Kidney (tissue), 14 donors: ENCODE results near the gene MARF1. TPM values are rescaled to one million over a fixed set of nuclear protein-coding genes. Genes with fewer than 3 reads are reported as not detected.
A peak's percentile ranks its signal among the peaks of the same experiment; 100 is the strongest.

Experiments used
- DNase-seq, 5 donors: peaks; one replicate each; pipeline ENCODE4 v3.0.0-alpha.2; 2013 to 2020
- FAIRE-seq: peaks from 2 replicates; lab custom pipeline; 2012; peaks lifted over from hg19 to GRCh38; lab: Jason Lieb, UNC
- H3K27ac ChIP-seq, 2 donors: one replicate each; pipeline ENCODE4 v1.7.0; 2013; ENCODE audit warnings: low read depth in 2 of 2, low read length in 2 of 2, inconsistent platforms in 1 of 2
- H3K27me3 ChIP-seq: one replicate; pipeline ENCODE4 v1.7.1; 2013; ENCODE audit warnings: low read length, inconsistent platforms; ENCODE audit not compliant: control insufficient read depth, insufficient read depth
- H3K36me3 ChIP-seq, 3 donors: one replicate each; pipeline versions ENCODE4 v1.7.0 to v1.7.1; 2013; ENCODE audit warnings: low read length in 3 of 3, control low read depth in 1 of 3, inconsistent platforms in 1 of 3; ENCODE audit not compliant: insufficient read depth in 3 of 3, control insufficient read depth in 2 of 3
- H3K4me1 ChIP-seq, 3 donors: one replicate each; pipeline versions ENCODE4 v1.7.0 to v1.7.1; 2013; ENCODE audit warnings: low read length in 3 of 3, inconsistent platforms in 1 of 3, low read depth in 1 of 3; ENCODE audit not compliant: control insufficient read depth in 2 of 3, insufficient read depth in 2 of 3
- H3K4me3 ChIP-seq, 3 donors: one replicate each; pipeline versions ENCODE4 v1.7.0 to v1.8.1; 2013; ENCODE audit warnings: low read length in 3 of 3, control low read depth in 1 of 3, inconsistent platforms in 1 of 3
- H3K9ac ChIP-seq, 3 donors: one replicate each; pipeline versions ENCODE4 v1.7.0 to v1.7.1; 2013; ENCODE audit warnings: low read length in 3 of 3, control low read depth in 1 of 3, inconsistent platforms in 1 of 3
- H3K9me3 ChIP-seq, 3 donors: one replicate each; pipeline versions ENCODE4 v1.7.0 to v1.7.1; 2013; ENCODE audit warnings: low read length in 3 of 3, control low read depth in 1 of 3, inconsistent platforms in 1 of 3; ENCODE audit not compliant: control insufficient read depth in 2 of 3, insufficient read depth in 1 of 3
- intact Hi-C: fragments of 100-400 bp; cut with DNase I; formaldehyde crosslinking; loops from one replicate; pipeline ENCODE4 v1.11.1; 2022
- polyA plus RNA-seq: library from polyadenylated mRNA; stranded (reverse); fragments of 350-450 nt; fragmentation: Illumina TruSeq; extraction: RNeasy Lipid Tissue Mini Kit (QIAGEN cat#74804); gene quantifications from one replicate; pipeline ENCODE4 v1.2.3, GENCODE V29; 2014; ENCODE audit warnings: low read depth, low replicate concordance; ENCODE audit not compliant: insufficient read depth
- total RNA-seq: library from RNA; stranded (reverse); fragmentation: NEBNext Ultra II Directional; extraction: Animal tissue kit (Norgen Biotek cat#: 25700); gene quantifications from one replicate; pipeline ENCODE4 v1.2.1, GENCODE V29; 2021
- TF ChIP-seq, protein P1 (sequence below): IDR thresholded peaks from 3 replicates; pipeline ENCODE4 v1.5.1; 2012; ENCODE audit warnings: mild to moderate bottlenecking, moderate library complexity, borderline replicate concordance; ENCODE audit not compliant: insufficient read depth; ENCODE audit errors: extremely low read depth
- donor health status: control.
- donor health status: control.
- donor health status: control.
- donor health status: control.
- donor health status: control.
- donor health status: DM: yes; HTN: yes; CAD: no.
- donor health status: Normal renal cell carcinoma (clear cell type).

MARF1 gene
- total and polyA plus RNA-seq, 2 donors from 2014 or later = 17.5 to 80.7 TPM

DNA sequence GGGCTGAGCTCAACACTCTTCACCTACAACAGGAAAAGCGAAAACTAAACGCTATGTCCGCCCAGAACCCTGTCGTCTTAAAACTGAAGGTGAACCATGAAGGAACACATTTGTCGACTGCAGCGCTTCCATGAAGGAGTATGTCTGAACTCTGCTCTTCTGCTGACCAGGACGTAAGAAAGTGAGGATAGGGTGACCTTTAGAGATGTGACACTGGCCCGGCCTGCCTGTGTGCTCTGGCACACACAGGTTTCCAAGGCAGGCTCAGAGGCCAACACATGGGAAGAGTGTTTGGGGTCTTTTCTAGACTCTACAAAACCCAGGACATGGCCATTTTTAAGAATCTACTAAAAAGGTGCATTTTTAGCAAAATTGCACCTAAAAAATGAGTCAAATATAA is 21.1 kb downstream of the MARF1 start:
- H3K36me3 ChIP-seq = peaks cover 16 to 45% (median 45%) of the 10 kb centered on the region in 3 donors
- no peak overlapping the region for H3K9ac ChIP-seq
- H3K4me3 ChIP-seq = no peak overlapping the region
- no peaks in the 10 kb centered on the region for H3K27me3 ChIP-seq
- DNase-seq (no peak), FAIRE-seq (no peak)
- H3K27ac ChIP-seq = no peak overlapping the region
- no peaks in the 10 kb centered on the region for H3K9me3 ChIP-seq
- TF ChIP-seq, protein P1, sequence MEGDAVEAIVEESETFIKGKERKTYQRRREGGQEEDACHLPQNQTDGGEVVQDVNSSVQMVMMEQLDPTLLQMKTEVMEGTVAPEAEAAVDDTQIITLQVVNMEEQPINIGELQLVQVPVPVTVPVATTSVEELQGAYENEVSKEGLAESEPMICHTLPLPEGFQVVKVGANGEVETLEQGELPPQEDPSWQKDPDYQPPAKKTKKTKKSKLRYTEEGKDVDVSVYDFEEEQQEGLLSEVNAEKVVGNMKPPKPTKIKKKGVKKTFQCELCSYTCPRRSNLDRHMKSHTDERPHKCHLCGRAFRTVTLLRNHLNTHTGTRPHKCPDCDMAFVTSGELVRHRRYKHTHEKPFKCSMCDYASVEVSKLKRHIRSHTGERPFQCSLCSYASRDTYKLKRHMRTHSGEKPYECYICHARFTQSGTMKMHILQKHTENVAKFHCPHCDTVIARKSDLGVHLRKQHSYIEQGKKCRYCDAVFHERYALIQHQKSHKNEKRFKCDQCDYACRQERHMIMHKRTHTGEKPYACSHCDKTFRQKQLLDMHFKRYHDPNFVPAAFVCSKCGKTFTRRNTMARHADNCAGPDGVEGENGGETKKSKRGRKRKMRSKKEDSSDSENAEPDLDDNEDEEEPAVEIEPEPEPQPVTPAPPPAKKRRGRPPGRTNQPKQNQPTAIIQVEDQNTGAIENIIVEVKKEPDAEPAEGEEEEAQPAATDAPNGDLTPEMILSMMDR = no peak
- intact Hi-C loops = no loop called here
- H3K4me1 ChIP-seq = peaks cover 0 to 5% (median 0%) of the 10 kb centered on the region in 3 donors

DNA sequence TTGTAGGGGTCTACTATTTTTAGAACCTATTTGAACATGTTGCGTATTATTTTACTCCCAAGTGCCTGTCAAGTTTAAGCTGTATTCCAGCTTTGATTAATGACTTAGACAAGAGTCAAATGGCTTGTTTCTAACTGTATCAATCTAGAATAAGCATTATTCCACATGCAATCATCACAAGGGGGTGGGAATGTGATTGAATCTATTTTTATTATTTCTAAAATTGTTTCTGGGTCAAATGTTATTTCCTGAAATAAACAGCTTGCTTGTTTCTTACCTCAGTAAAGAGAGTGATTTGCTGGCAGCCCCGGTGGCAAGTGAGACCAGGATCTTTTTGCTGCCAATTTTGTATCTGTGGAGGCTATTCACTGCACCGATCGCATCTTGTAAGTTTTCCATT is 21.5 kb downstream of the MARF1 start:
- Histone ChIP-seq H3K9ac (no peak overlapping the region), H3K36me3 (peaks cover 20 to 49% (median 49%) of the 10 kb centered on the region in 3 donors), H3K27me3 (no peaks in the 10 kb centered on the region), H3K4me1 (peaks cover 0 to 5% (median 1%) of the 10 kb centered on the region in 3 donors), H3K9me3 (no peaks in the 10 kb centered on the region), H3K27ac (no peak overlapping the region), H3K4me3 (no peak overlapping the region)
- DNase-seq (peak in 1 of 5 donors; percentile 46), FAIRE-seq (no peak)
- TF ChIP-seq, protein P1 = no peak
- intact Hi-C loops = no loop called here

DNA sequence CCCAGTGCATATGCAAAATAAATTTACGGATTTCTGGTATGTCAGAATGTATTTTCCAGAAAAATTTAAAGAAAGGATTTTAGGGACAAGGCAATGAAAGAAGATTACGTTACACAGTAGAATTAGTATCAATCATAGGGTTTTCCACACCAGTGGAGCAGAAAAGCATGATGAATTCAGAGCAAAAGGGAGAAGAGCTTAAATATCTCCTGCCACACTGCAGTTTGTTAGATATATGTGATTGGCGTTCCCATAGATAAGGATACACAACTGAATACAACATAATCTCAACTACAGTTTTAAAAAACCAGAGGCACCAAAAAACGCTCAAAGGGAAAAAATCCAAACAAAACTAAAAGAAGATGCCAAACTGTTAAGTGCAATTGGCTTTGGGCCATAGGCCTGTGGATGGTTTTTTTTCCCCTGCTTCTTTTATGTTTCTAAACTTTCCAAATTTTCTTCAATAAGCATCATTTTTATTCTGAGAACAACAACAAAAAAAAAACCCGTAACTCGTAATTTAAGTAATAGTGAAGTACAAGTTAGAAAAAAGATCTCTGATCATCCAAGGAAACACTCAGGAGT is 22.3 kb downstream of the MARF1 start:
- Histone ChIP-seq H3K4me3 (no peak overlapping the region), H3K9ac (no peak overlapping the region), H3K36me3 (peaks cover 22 to 55% (median 52%) of the 10 kb centered on the region in 3 donors), H3K27me3 (no peaks in the 10 kb centered on the region), H3K27ac (no peak overlapping the region), H3K9me3 (no peaks in the 10 kb centered on the region), H3K4me1 (peaks cover 0 to 5% (median 3%) of the 10 kb centered on the region in 3 donors)
- TF ChIP-seq, protein P1 = no peak
- FAIRE-seq = no peak
- DNase-seq = peak in 1 of 5 donors; percentile 43
- intact Hi-C loops = no loop called here

DNA sequence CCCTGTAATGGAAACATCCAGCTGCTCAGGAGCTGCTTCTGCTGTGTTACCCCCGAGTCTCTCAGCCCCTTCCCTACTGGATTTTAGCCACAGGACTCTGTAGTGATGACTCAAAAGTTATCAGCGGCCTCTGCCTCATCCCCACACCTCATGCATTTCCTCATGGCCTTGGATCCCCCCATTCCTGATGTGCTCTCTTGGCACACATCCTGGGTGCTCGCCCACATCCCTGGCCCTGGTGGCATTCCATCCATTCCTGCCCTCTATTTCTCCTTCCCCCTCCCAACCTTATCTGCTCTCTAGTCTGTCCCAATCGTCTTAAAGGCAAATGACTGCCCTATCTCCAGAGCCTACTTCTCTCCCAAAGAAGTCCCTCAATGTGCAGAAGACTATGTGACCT is 24.6 kb downstream of the MARF1 start:
- peaks cover 0 to 5% (median 3%) of the 10 kb centered on the region in 3 donors for H3K4me1 ChIP-seq
- peaks cover 21 to 39% (median 38%) of the 10 kb centered on the region in 3 donors for H3K36me3 ChIP-seq
- H3K9me3 ChIP-seq = no peaks in the 10 kb centered on the region
- TF ChIP-seq, protein P1 = no peak
- H3K27me3 ChIP-seq = no peaks in the 10 kb centered on the region
- FAIRE-seq = no peak
- H3K4me3 ChIP-seq = no peak overlapping the region
- no peak overlapping the region for H3K27ac ChIP-seq
- intact Hi-C loops = no loop called here
- DNase-seq = no peak
- H3K9ac ChIP-seq = no peak overlapping the region
